ENCODE measurements around the gene EMC7.

EMC7 gene

DNA sequence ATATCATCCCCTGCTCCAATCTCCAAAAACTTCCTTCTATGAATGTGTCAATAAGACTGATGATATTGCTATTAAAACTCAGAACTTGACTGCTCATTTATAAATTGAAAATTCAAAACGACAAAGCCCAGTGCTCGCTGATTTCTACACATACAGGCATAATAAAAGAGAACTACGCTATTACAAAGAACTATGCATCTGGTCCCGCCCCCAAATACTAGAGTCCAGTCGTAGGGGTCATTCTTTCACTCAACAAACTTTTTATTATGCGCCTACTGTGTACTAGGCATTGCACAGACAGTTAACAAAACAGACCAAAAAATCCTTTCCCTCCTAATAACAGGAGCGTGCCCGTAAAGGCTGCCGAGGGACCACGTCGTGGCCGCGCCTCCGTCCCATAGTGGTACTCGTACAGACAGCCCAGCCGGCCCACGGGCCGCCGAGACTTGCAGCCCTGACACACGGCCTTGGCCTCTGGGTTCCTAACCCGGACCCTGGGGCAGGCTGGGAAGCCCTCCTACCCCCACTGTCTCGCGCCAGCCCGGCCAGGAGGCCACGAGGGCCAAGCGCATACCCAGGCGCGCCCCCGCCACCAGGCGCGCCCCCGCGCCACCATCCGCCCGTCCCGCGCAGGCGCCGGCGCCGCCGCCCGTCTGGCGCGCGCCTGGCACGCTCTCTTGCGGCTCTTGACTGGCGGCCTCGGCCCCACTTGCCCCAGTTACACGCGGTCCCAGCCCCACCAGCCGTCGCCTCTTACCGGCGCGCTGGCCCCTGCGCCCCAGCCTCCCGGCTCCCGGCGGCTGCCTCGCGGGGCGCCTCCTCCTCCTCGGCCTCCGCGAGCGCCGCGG lies 63.4 kb downstream of the EMC7 start:
- peak; percentile 76 for DNase-seq (ENCODE audit: low spot score)

All from germinal center (tissue), 1 donor.